A549 (cell line): Measurements from ENCODE around the gene SLC6A12. TPM values are rescaled to one million over a fixed set of nuclear protein-coding genes. Genes with fewer than 3 reads are reported as not detected.

Experiments
- ATAC-seq, 2 experiments: fragments of 200-7000 bp in 1 of 2; fragments of >200 bp in 1 of 2; cut with Nextera tagmentation in 1 of 2; cut with Tn5 transposase in 1 of 2; 3 replicates each; pipeline versions ENCODE4 v1.8.0 to v1.9.1; 2018 to 2020; ENCODE audit warnings: mild to moderate bottlenecking in 1 of 2, moderate library complexity in 1 of 2
- CTCF ChIA-PET: fragments of 300-600 bp; sonication (Branson Sonifier 250); formaldehyde crosslinking; extraction: SDS; loops from one replicate; lab custom pipeline; 2021; ENCODE audit warnings: antibody characterized with exemption, inconsistent platforms; lab: Yijun Ruan, JAX
- POLR2A ChIA-PET: fragments of 350-600 bp; formaldehyde crosslinking; extraction: SDS; loops from one replicate; lab custom pipeline; 2021; ENCODE audit warnings: antibody characterized with exemption, inconsistent platforms; lab: Yijun Ruan, JAX
- DNase-seq, 2 experiments: peaks; one replicate each; pipeline versions ENCODE4 v3.0.0 to v3.0.0-alpha.2; 2011 to 2016; ENCODE audit warnings: low read depth in 1 of 2, low spot score in 1 of 2
- FAIRE-seq: peaks from 2 replicates; lab custom pipeline; 2011; peaks lifted over from hg19 to GRCh38; lab: Jason Lieb, UNC
- H3K27ac ChIP-seq, 2 experiments: fragments of >200 bp; sonication (Bioruptor Twin); formaldehyde crosslinking; 3 replicates each; pipeline ENCODE4 v1.5.1; 2016 to 2017
- H3K4me1 ChIP-seq: fragments of >200 bp; sonication (Bioruptor Twin); formaldehyde crosslinking; 3 replicates; pipeline ENCODE4 v1.6.1; 2016
- H3K4me2 ChIP-seq: fragments of >200 bp; sonication (Bioruptor Twin); formaldehyde crosslinking; 3 replicates; pipeline ENCODE4 v1.6.1; 2016
- H3K4me3 ChIP-seq: fragments of >200 bp; sonication (Bioruptor Twin); formaldehyde crosslinking; 3 replicates; pipeline ENCODE4 v1.5.1; 2016
- H3K9me3 ChIP-seq: fragments of >200 bp; sonication (Bioruptor Twin); formaldehyde crosslinking; 3 replicates; pipeline ENCODE4 v1.6.1; 2016
- CBX2 ChIP-seq: fragments of 200-600 bp; sonication (generic); IDR thresholded peaks from 2 replicates; pipeline ENCODE4 v1.6.1; 2016; ENCODE audit warnings: low read depth, mild to moderate bottlenecking, borderline replicate concordance
- CBX8 ChIP-seq: fragments of 200-600 bp; sonication (generic); IDR thresholded peaks from 2 replicates; pipeline ENCODE4 v1.6.1; 2016
- CEBPB ChIP-seq, 2 experiments: fragments of >200 bp in 1 of 2; sonication (Bioruptor Twin) in 1 of 2; formaldehyde crosslinking in 1 of 2; IDR thresholded peaks; 2 replicates each; pipeline ENCODE4 v1.6.1; 2012 to 2016
- CHD2 ChIP-seq: fragments of 150-350 bp; IDR thresholded peaks from 2 replicates; pipeline ENCODE4 v1.6.1; 2014; ENCODE audit warnings: low read length; ENCODE audit not compliant: partially characterized antibody
- EHF ChIP-seq: fragments of 250-450 bp; sonication (Bioruptor Pico); IDR thresholded peaks from 2 replicates; pipeline ENCODE4 v1.5.0; 2020; ENCODE audit warnings: mild to moderate bottlenecking
- FOSL2 ChIP-seq, 2 experiments: fragments of 450-650 bp in 1 of 2; fragments of >200 bp in 1 of 2; sonication (Bioruptor Twin) in 1 of 2; formaldehyde crosslinking; IDR thresholded peaks; 2 replicates each; pipeline versions ENCODE4 v1.5.0 to v1.6.1; 2016 to 2020; ENCODE audit warnings: mild to moderate bottlenecking in 1 of 2, moderate library complexity in 1 of 2
- GATA3 ChIP-seq: IDR thresholded peaks from 2 replicates; pipeline ENCODE4 v1.6.1; 2012; ENCODE audit warnings: borderline replicate concordance
- HOXA7 ChIP-seq: fragments of 250-450 bp; sonication (Bioruptor Pico); IDR thresholded peaks from 2 replicates; pipeline ENCODE4 v1.5.0; 2020; ENCODE audit warnings: mild to moderate bottlenecking, moderate library complexity
- JUN ChIP-seq, 2 experiments: fragments of >200 bp; sonication (Bioruptor Twin); formaldehyde crosslinking; IDR thresholded peaks; 2 replicates in 1 of 2; 3 replicates in 1 of 2; pipeline ENCODE4 v1.6.1; 2016 to 2017
- JUNB ChIP-seq: fragments of >200 bp; sonication (Bioruptor Twin); formaldehyde crosslinking; IDR thresholded peaks from 2 replicates; pipeline ENCODE4 v1.6.1; 2016
- KDM5A ChIP-seq: fragments of 200-600 bp; sonication (generic); IDR thresholded peaks from 2 replicates; pipeline ENCODE4 v1.6.1; 2016; ENCODE audit warnings: antibody characterized with exemption, mild to moderate bottlenecking
- MAZ ChIP-seq: fragments of 150-350 bp; IDR thresholded peaks from 2 replicates; pipeline ENCODE4 v1.6.1; 2014; ENCODE audit warnings: antibody characterized with exemption, low read depth, low read length, borderline replicate concordance
- MYC ChIP-seq: IDR thresholded peaks from 2 replicates; pipeline ENCODE4 v1.6.1; 2012; ENCODE audit warnings: mild to moderate bottlenecking, inconsistent platforms, low read length, improper control_type of control experiment, borderline replicate concordance
- NFE2L2 ChIP-seq: fragments of 150-350 bp; conservative IDR thresholded peaks from 2 replicates; pipeline ENCODE4 v1.6.1; 2014; ENCODE audit warnings: low read length
- NPAS2 ChIP-seq: fragments of 250-450 bp; sonication (Bioruptor Pico); IDR thresholded peaks from 2 replicates; pipeline ENCODE4 v1.8.0; 2022; ENCODE audit warnings: mild to moderate bottlenecking, moderate library complexity, borderline replicate concordance
- POLR2A ChIP-seq: IDR thresholded peaks from 2 replicates; pipeline ENCODE4 v1.6.1; 2012; ENCODE audit warnings: mild to moderate bottlenecking, low read length
- RAD21 ChIP-seq, 2 experiments: fragments of >200 bp in 1 of 2; sonication (Bioruptor Twin) in 1 of 2; formaldehyde crosslinking in 1 of 2; IDR thresholded peaks in 1 of 2; conservative IDR thresholded peaks in 1 of 2; 2 replicates in 1 of 2; 3 replicates in 1 of 2; pipeline ENCODE4 v1.6.1; 2012 to 2018; ENCODE audit warnings: inconsistent platforms in 1 of 2
- RNF2 ChIP-seq: fragments of 200-600 bp; sonication (generic); IDR thresholded peaks from 2 replicates; pipeline ENCODE4 v1.6.1; 2016; ENCODE audit warnings: low read depth, mild to moderate bottlenecking, antibody characterized with exemption, moderate library complexity, borderline replicate concordance
- SMC3 ChIP-seq: fragments of >200 bp; sonication (Bioruptor Twin); formaldehyde crosslinking; IDR thresholded peaks from 3 replicates; pipeline ENCODE4 v1.6.1; 2018; ENCODE audit warnings: inconsistent platforms
- SREBF2 ChIP-seq: fragments of 450-650 bp; IDR thresholded peaks from 2 replicates; pipeline ENCODE4 v1.6.1; 2014; ENCODE audit warnings: mild to moderate bottlenecking, moderate library complexity
- ZC3H11A ChIP-seq: fragments of 450-650 bp; IDR thresholded peaks from 2 replicates; pipeline ENCODE4 v1.6.1; 2014; ENCODE audit warnings: antibody characterized with exemption, mild to moderate bottlenecking
- ZSCAN20 ChIP-seq: fragments of 250-450 bp; sonication (Bioruptor Pico); IDR thresholded peaks from 2 replicates; pipeline ENCODE4 v1.8.0; 2022; ENCODE audit warnings: mild to moderate bottlenecking, moderate library complexity
- WGBS: methylation state at CpG from one replicate; pipeline ENCODE4 v1.1.6; 2017; ENCODE audit errors: missing lambda C conversion rate; 5-methylcytosine and 5-hydroxymethylcytosine counted together
- polyA plus RNA-seq, 4 experiments: library from polyadenylated mRNA; depleted of rRNA in 3 of 4; stranded (reverse); fragments of >200 nt; fragmentation: RNase III in 1 of 4; extraction: RNeasy Plus Mini Kit Qiagen cat#74134 plus additional on column Dnase treatment in 1 of 4; gene quantifications; 2 replicates in 3 of 4; 3 replicates in 1 of 4; pipeline ENCODE4 v1.2.3, GENCODE V29; 2011 to 2017
- TF ChIP-seq, protein P1 (sequence below): fragments of 450-650 bp; IDR thresholded peaks from 2 replicates; pipeline ENCODE4 v1.6.1; 2014; ENCODE audit warnings: antibody characterized with exemption
- TF ChIP-seq, protein P2 (sequence below): fragments of >200 bp; sonication (Bioruptor Twin); formaldehyde crosslinking; IDR thresholded peaks from 3 replicates; pipeline ENCODE4 v1.5.1; 2016
- TF ChIP-seq, protein P3 (sequence below): IDR thresholded peaks from 2 replicates; pipeline ENCODE4 v1.6.1; 2012
- TF ChIP-seq, protein P4 (sequence below): fragments of 200-600 bp; sonication (generic); IDR thresholded peaks from 2 replicates; pipeline ENCODE4 v1.6.1; 2016; ENCODE audit warnings: antibody characterized with exemption, mild to moderate bottlenecking, moderate library complexity

SLC6A12 gene
- polyA plus RNA-seq, 2 of the 4 experiments (the other 2 are of a cell fraction), result 0.78 to 4.4 TPM

DNA sequence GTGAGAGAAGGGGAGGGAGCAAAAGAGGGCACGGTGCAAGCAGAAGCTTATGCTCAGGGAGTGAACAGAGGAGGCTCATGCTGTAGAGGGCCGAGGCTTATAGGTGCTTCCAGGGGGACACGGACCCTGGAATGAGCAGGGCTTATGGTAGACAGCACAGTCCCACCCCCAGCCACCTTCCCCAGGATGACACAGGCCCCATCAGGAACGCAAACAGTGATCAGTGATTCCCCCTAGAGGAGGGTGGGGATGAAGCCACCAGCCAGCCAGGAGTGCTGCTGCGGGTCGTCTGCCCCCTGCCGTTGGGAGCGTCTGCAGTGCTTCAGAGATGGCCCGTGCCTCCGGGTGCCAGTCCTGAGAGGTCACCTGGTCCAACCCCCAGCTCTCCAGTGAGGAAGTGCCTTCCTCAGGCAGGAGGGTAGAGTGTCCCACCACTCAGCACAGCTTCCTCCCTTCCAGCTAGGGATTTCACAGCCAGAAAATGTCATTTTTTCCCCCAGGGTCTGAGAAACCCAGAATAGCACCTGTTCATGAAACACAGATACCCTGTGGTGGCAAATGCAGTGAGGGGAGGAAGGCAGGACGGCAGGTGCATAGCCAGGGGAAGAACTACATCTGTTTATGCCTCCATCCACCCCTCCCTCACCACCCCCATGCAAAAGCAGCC, 60.7 kb downstream of the SLC6A12 start:
- TF ChIP-seq, protein P1, sequence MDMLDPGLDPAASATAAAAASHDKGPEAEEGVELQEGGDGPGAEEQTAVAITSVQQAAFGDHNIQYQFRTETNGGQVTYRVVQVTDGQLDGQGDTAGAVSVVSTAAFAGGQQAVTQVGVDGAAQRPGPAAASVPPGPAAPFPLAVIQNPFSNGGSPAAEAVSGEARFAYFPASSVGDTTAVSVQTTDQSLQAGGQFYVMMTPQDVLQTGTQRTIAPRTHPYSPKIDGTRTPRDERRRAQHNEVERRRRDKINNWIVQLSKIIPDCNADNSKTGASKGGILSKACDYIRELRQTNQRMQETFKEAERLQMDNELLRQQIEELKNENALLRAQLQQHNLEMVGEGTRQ, result no peak
- TF ChIP-seq ZC3H11A (no peak), SMC3 (peak; percentile 72), FOSL2 (IDR thresholded peaks at IDR 0.05) (no peak), FOSL2 (CRISPR knock-in tag; IDR thresholded peaks at IDR 0.05) (no peak), CHD2 (no peak), POLR2A (no peak), GATA3 (no peak), CBX2 (no peak), ZSCAN20 (CRISPR knock-in tag) (no peak), RAD21 (conservative IDR thresholded peaks at IDR 0.05 in 1 of 2, IDR thresholded peaks at IDR 0.05 in 1 of 2) (peak; percentile 68 to 80), JUN (IDR thresholded peaks at IDR 0.05) (no peak), NFE2L2 (no peak), CBX8 (no peak), KDM5A (no peak)
- TF ChIP-seq, protein P2, sequence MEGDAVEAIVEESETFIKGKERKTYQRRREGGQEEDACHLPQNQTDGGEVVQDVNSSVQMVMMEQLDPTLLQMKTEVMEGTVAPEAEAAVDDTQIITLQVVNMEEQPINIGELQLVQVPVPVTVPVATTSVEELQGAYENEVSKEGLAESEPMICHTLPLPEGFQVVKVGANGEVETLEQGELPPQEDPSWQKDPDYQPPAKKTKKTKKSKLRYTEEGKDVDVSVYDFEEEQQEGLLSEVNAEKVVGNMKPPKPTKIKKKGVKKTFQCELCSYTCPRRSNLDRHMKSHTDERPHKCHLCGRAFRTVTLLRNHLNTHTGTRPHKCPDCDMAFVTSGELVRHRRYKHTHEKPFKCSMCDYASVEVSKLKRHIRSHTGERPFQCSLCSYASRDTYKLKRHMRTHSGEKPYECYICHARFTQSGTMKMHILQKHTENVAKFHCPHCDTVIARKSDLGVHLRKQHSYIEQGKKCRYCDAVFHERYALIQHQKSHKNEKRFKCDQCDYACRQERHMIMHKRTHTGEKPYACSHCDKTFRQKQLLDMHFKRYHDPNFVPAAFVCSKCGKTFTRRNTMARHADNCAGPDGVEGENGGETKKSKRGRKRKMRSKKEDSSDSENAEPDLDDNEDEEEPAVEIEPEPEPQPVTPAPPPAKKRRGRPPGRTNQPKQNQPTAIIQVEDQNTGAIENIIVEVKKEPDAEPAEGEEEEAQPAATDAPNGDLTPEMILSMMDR, result peak; percentile 76
- TF ChIP-seq, protein P3, sequence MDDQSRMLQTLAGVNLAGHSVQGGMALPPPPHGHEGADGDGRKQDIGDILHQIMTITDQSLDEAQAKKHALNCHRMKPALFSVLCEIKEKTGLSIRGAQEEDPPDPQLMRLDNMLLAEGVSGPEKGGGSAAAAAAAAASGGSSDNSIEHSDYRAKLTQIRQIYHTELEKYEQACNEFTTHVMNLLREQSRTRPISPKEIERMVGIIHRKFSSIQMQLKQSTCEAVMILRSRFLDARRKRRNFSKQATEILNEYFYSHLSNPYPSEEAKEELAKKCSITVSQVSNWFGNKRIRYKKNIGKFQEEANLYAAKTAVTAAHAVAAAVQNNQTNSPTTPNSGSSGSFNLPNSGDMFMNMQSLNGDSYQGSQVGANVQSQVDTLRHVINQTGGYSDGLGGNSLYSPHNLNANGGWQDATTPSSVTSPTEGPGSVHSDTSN, result no peak
- TF ChIP-seq, protein P4, sequence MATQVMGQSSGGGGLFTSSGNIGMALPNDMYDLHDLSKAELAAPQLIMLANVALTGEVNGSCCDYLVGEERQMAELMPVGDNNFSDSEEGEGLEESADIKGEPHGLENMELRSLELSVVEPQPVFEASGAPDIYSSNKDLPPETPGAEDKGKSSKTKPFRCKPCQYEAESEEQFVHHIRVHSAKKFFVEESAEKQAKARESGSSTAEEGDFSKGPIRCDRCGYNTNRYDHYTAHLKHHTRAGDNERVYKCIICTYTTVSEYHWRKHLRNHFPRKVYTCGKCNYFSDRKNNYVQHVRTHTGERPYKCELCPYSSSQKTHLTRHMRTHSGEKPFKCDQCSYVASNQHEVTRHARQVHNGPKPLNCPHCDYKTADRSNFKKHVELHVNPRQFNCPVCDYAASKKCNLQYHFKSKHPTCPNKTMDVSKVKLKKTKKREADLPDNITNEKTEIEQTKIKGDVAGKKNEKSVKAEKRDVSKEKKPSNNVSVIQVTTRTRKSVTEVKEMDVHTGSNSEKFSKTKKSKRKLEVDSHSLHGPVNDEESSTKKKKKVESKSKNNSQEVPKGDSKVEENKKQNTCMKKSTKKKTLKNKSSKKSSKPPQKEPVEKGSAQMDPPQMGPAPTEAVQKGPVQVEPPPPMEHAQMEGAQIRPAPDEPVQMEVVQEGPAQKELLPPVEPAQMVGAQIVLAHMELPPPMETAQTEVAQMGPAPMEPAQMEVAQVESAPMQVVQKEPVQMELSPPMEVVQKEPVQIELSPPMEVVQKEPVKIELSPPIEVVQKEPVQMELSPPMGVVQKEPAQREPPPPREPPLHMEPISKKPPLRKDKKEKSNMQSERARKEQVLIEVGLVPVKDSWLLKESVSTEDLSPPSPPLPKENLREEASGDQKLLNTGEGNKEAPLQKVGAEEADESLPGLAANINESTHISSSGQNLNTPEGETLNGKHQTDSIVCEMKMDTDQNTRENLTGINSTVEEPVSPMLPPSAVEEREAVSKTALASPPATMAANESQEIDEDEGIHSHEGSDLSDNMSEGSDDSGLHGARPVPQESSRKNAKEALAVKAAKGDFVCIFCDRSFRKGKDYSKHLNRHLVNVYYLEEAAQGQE, result no peak
- TF ChIP-seq, all 56 proteins: peak for 3
- WGBS, result 10% methylated on average over 11 of the region's 11 CpGs
- POLR2A ChIA-PET, result no interaction called here
- Histone ChIP-seq H3K4me2 (no peak overlapping the region), H3K4me1 (no peaks in the 10 kb centered on the region), H3K9me3 (no peaks in the 10 kb centered on the region), H3K27ac (no peak overlapping the region), H3K4me3 (no peak overlapping the region)
- ATAC-seq (peak; percentile 89 to 98), FAIRE-seq (no peak), DNase-seq (peak; percentile 79 to 90)
- CTCF ChIA-PET, result interaction anchor here (0.8 to 3.1 kb wide), 24 partner anchors 8 to 92 kb away, joined by 3 to 22 read pairs (median 6); no protein-coding TSS in a partner anchor

DNA sequence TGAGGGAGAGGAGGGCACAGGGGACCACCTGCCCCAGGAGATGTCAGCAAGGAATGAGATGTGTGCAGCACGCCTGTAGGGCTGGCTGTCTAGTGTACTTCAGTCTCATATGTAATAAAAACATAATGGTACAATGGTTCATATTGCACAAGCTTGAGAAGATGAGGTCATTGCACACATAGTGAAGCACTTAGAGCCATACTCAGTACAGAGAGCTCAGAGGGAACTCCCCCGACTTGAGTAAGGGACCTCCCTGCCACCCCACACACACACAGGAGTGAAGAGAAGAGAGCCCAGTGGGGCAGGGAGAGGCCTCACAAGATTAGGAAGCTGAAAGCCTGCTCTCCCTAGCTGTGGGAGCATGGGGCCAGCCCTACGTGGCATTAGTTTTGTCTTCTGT, 61.5 kb downstream of the SLC6A12 start:
- Histone ChIP-seq H3K4me1 (no peaks in the 10 kb centered on the region), H3K27ac (no peak overlapping the region), H3K4me3 (no peak overlapping the region), H3K9me3 (no peaks in the 10 kb centered on the region), H3K4me2 (no peak overlapping the region)
- ChIA-PET CTCF (interaction anchor here (0.8 to 3.1 kb wide), 17 partner anchors 8 to 91 kb away, joined by 3 to 22 read pairs (median 8); no protein-coding TSS in a partner anchor), POLR2A (no interaction called here)
- WGBS, result 6% methylated on average over 2 of the region's 3 CpGs
- DNase-seq (no peak), ATAC-seq (no peak), FAIRE-seq (no peak)
- TF ChIP-seq EHF (CRISPR knock-in tag) (no peak), JUNB (no peak), KDM5A (no peak), HOXA7 (CRISPR knock-in tag) (no peak), RNF2 (no peak), MAZ (no peak), CEBPB (IDR thresholded peaks at IDR 0.05) (no peak), NPAS2 (no peak), POLR2A (no peak), SREBF2 (no peak), MYC (no peak)
- TF ChIP-seq, protein P2, result no peak
- TF ChIP-seq, protein P3, result no peak
